ENCODE results near the gene SIL1. TPM values are rescaled to one million over a fixed set of nuclear protein-coding genes. Genes with fewer than 3 reads are reported as not detected.
A peak's percentile ranks its signal among the peaks of the same experiment; 100 is the strongest.

SIL1 gene
- polyA plus RNA-seq, 1 donor (not counting 4 experiments of a cell fraction or from before 2014, with no cell fraction given): 45.4 TPM

DNA sequence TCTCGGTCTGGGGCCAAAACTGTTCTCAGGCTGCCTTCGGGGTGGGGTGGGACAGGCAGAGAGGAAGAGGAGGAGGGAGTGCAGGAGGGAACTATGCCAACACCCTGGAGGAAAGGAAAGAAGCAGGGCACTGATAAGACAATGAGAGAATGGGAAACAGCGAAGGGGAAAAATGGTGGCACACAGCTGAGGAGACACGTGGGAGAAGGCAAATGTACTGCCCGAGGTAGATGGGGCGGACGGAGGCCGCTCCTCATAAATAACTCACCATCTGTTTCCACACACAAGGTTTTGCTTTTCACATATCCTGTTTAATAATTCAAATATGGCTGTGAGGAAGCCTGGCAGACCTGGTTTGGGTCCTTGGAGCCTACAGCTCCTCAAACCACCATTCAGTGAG, 174.9 kb downstream of the SIL1 start:
- Histone ChIP-seq H3K36me3 (ENCODE audit: control insufficient read depth in 2 of 2, extremely low read depth in 1 of 2, insufficient read depth in 2 of 2, low read length in 2 of 2) (no peaks in the 10 kb centered on the region), H3K9ac (ENCODE audit: control insufficient read depth, extremely low read depth, insufficient read depth, low read length) (no peak overlapping the region), H3K27me3 (ENCODE audit: control insufficient read depth, extremely low read depth, insufficient read depth, low read length) (no peaks in the 10 kb centered on the region), H3K4me3 (ENCODE audit: control insufficient read depth in 2 of 3, extremely low read depth in 1 of 3, insufficient read depth in 2 of 3, low read depth in 1 of 3, low read length in 3 of 3) (no peak overlapping the region), H3K27ac (ENCODE audit: control insufficient read depth, insufficient read depth, low read length) (no peak overlapping the region), H4K20me1 (ENCODE audit: control insufficient read depth, extremely low read depth, insufficient read depth, low read length) (no peaks in the 10 kb centered on the region), H3K4me2 (ENCODE audit: control insufficient read depth, extremely low read depth, insufficient read depth, low read depth, low read length) (no peak overlapping the region), H3K9me3 (ENCODE audit: control insufficient read depth, low read depth, low read length) (no peaks in the 10 kb centered on the region), H3K79me2 (ENCODE audit: control insufficient read depth, insufficient read depth, low read length) (no peaks in the 10 kb centered on the region), H3K4me1 (ENCODE audit: control insufficient read depth, extremely low read depth, insufficient read depth, low read length) (peaks cover 19% of the 10 kb centered on the region), H2AFZ (ENCODE audit: control insufficient read depth, low read length) (no peak overlapping the region), H3K9me1 (ENCODE audit: control insufficient read depth, extremely low read depth, insufficient read depth, low read length) (no peaks in the 10 kb centered on the region)
- dilution Hi-C loops (cut with MboI; ENCODE audit: extremely low pct_ligation_motif_present, low sequenced_read_pairs): no loop called here
- no peak for DNase-seq (ENCODE audit: low read depth, low spot score)
- TF ChIP-seq, protein P1, sequence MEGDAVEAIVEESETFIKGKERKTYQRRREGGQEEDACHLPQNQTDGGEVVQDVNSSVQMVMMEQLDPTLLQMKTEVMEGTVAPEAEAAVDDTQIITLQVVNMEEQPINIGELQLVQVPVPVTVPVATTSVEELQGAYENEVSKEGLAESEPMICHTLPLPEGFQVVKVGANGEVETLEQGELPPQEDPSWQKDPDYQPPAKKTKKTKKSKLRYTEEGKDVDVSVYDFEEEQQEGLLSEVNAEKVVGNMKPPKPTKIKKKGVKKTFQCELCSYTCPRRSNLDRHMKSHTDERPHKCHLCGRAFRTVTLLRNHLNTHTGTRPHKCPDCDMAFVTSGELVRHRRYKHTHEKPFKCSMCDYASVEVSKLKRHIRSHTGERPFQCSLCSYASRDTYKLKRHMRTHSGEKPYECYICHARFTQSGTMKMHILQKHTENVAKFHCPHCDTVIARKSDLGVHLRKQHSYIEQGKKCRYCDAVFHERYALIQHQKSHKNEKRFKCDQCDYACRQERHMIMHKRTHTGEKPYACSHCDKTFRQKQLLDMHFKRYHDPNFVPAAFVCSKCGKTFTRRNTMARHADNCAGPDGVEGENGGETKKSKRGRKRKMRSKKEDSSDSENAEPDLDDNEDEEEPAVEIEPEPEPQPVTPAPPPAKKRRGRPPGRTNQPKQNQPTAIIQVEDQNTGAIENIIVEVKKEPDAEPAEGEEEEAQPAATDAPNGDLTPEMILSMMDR (optimal IDR thresholded peaks at IDR 0.05 in 1 of 3, IDR thresholded peaks at IDR 0.05 in 1 of 3, conservative IDR thresholded peaks at IDR 0.05 in 1 of 3; ENCODE audit: extremely low read depth in 1 of 3, insufficient read depth in 2 of 3, low read length in 3 of 3): no peak
- TF ChIP-seq EZH2 (IDR thresholded peaks at IDR 0.05; ENCODE audit: low read length): no peak
- FAIRE-seq: no peak

DNA sequence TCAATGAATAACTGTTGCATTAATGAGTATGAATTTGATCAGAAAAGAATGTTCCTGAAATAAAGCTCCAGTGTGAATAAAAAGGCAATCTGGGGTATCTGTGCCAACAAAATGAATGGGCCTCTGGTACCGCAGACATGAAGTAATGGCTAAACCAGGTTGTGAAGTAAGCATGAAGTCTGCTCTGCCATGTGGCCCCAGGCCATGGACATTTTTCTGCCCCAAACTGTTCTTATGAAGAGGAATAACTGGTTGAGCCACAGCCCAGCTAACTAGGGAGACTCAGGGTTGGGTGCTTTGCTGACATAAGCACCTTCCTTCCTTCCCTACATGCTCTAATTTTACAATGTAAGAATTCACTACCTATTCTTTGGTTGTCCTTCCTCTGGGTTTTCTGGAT, 175.6 kb downstream of the SIL1 start:
- TF ChIP-seq, protein P1 (optimal IDR thresholded peaks at IDR 0.05 in 1 of 3, IDR thresholded peaks at IDR 0.05 in 1 of 3, conservative IDR thresholded peaks at IDR 0.05 in 1 of 3; ENCODE audit: extremely low read depth in 1 of 3, insufficient read depth in 2 of 3, low read length in 3 of 3): no peak
- no peak for TF ChIP-seq EZH2 (IDR thresholded peaks at IDR 0.05; ENCODE audit: low read length)
- DNase-seq (ENCODE audit: low read depth, low spot score): peak; percentile 9

More for the DNA sequence above, 175.6 kb downstream of the SIL1 start:
- Histone ChIP-seq H3K27me3 (ENCODE audit: control insufficient read depth, extremely low read depth, insufficient read depth, low read length) (no peaks in the 10 kb centered on the region), H3K4me2 (ENCODE audit: control insufficient read depth, extremely low read depth, insufficient read depth, low read depth, low read length) (no peak overlapping the region), H2AFZ (ENCODE audit: control insufficient read depth, low read length) (no peak overlapping the region), H3K9me3 (ENCODE audit: control insufficient read depth, low read depth, low read length) (no peaks in the 10 kb centered on the region), H3K4me3 (ENCODE audit: control insufficient read depth in 2 of 3, extremely low read depth in 1 of 3, insufficient read depth in 2 of 3, low read depth in 1 of 3, low read length in 3 of 3) (no peak overlapping the region), H3K9me1 (ENCODE audit: control insufficient read depth, extremely low read depth, insufficient read depth, low read length) (no peaks in the 10 kb centered on the region), H3K36me3 (ENCODE audit: control insufficient read depth in 2 of 2, extremely low read depth in 1 of 2, insufficient read depth in 2 of 2, low read length in 2 of 2) (no peaks in the 10 kb centered on the region), H3K9ac (ENCODE audit: control insufficient read depth, extremely low read depth, insufficient read depth, low read length) (no peak overlapping the region), H4K20me1 (ENCODE audit: control insufficient read depth, extremely low read depth, insufficient read depth, low read length) (no peaks in the 10 kb centered on the region), H3K79me2 (ENCODE audit: control insufficient read depth, insufficient read depth, low read length) (no peaks in the 10 kb centered on the region), H3K4me1 (ENCODE audit: control insufficient read depth, extremely low read depth, insufficient read depth, low read length) (peaks cover 19% of the 10 kb centered on the region), H3K27ac (ENCODE audit: control insufficient read depth, insufficient read depth, low read length) (no peak overlapping the region)
- dilution Hi-C loops (cut with MboI; ENCODE audit: extremely low pct_ligation_motif_present, low sequenced_read_pairs): no loop called here
- FAIRE-seq: peak; percentile 94
